ENCODE data around the gene ZWILCH.
A peak's percentile ranks its signal among the peaks of the same experiment; 100 is the strongest.

ZWILCH gene

DNA sequence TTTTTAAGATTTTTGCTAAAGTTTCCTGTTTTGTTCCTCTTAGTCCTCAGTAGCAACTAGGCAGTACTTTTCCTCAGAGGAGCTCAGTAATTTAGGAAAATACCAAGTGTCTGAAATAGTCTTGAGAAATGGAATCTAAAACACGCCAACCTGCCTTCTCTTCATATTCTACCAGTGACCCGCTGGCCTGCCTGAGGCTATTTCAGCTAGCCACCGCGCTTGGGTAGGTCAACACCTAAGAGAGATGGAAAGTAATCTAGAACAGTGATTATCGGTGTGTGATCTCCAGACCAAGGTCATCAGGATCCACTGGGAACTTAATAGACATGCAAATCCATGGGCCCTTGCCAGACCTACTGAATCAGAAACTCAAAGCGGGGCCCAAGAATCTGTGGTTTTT is 53.1 kb downstream of the ZWILCH start:
- DNase-seq, result no peak

DNA sequence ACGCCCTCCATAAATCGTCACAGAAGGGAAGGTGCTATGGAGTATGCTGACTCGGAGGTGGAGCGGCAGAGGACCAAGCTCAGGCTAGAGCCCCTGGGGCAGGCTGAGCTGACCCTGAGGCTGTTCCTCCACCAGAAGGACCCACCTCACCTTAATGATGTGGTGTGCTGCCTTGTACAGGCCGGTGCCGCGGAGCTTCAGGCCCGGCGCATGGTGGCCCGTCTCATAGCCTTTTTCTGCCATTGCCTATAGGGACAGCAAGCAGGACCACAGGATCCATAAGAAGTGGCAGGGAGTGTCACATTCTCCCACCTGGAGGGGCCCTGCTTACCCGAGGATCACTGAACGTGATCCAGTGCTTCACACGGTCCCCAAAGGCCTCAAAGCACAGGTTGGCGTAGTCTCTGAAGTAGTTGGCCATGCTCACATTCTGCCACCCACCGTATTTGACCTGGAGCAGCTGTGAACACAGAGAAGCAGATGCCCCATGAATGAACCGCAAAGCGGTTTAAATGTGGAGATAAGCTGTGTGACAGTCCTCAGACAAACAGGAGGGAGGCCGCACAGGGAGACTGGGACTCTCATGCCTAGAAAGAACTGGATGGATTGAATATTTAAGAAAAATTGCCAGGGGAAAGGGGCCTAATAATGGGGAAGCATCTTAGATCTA is 55.9 kb downstream of the ZWILCH start:
- DNase-seq, result no peak

DNA sequence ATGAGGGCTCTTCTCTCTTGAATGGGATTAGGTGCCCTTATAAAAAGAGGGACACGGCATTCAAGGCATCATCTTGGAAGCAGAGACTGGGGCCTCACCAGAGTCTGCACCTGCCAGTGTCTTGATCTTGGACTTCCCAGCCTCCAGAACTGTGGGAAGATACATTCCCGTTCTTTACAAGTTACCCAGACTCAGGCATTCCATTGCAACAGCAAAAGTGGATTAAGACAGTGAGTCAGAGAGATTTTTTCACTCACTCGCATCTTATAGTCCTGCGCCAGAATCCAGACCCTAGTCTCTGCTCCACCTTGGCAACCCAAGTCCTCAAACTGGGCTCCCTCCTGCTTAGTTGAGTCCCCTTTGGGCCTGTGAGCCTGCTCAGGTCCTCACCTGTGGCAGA is 58.0 kb downstream of the ZWILCH start:
- no peak for DNase-seq

DNA sequence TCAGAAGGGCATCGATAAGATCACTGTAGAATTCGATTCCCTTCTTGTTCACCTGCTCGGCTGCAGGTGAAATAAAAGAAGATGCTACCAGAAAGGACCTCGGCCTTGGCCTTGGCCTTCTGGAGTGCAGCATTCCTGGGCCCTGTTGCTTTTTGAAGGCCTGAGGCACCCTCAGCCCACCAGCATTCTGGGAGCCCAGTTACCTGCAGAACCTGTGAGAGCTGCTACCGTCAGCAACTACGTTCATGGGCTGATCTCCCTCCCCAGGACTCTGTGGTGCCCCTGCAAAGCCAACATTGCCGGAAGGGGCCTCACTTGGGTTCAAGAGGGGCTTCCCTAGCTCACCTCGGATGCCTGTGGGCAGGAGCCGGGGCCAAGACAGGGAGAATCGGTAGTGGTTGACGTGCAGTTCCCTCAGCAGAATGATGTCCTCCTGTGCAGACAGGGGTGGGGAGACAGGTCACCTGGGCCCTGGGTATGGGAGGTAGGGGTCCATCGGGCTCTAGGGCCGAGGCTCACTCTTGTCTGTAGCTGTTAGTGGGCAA is 58.5 kb downstream of the ZWILCH start:
- no peak for DNase-seq

DNA sequence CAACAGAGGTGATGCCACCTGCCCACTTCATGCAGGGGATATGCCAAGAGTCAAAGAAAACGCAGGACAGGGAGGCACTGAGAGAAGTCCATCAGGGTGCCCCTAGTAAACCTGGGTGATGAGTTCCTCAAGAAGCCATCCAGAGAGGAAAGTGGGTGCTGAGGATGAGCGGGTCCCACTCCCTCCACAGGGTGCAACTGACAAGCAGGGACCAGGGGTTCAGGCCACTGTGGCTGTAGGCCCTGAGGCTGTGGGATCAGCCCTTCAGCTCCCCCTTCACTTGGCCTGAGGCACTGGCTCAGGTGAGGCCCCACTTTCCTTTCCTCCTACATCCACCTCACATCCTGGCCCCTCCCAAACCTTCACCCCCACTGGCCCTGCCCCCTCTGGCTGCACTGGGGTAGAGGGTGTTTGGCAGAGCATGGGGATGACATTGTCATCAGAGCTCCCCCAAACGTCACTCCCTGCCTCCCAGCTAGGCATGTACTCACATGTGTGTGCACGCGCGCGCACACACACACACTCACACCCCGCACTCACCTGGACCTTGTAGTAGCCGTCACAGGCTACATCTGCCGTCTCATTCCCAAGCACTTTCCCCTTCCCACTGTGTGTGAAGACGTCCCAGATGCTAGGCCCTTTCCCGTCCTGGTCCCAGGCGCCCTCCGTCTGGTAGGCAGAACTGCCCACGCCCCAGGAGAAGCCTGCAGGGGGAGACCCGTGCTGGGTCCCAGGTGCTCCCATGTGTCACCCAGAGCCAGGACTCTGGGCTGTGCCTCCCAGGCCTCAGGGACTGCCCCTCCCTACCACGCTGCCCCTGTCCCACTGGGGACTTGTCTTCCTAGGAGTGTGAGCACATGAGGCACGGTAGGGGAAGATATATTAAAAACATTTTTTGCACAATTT is 59.3 kb downstream of the ZWILCH start:
- no peak for DNase-seq

DNA sequence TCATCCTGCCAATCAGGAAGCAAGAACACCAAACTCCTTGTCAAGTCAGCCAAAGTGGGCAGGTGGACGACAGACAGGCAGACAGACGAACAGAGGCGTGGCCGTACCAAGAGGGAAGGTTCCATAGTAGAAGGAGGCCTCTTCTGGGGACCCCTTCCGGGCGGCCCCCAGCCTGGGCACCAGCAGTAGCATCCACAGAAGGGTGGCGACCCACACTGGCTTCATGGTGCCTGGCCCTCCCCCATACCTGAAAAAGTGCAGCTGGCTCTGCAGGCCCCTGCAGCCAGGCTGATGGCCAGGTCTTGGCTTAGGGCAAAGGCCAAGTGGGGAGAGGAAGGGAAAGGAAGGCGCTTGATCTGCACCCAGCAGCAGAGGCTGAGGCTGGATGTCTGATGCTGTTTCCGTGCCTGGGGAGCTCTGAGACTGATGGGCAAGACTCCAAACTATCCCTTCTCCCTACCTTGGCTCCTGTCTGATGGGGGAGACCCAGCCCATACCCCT is 60.1 kb downstream of the ZWILCH start:
- no peak for DNase-seq

DNA sequence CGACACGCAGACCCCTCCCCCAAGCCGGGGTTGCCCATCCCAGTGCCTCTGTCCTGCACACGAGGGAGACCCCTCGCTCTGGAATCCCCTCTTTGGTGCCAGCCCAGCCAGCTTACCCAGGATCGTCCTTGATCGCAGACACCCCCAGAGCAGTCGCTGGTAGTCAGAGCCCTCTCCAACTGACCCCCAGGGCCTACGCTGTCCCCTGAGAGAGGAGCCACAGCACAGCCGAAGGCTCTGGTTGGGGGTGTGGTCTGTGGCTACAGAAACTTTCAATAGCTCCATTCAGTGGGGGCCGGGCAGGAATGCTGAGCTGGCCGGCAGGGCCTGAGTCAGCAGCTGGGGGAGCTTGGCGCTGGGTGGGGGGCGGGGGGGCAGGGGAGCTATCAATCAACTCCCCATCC is 60.6 kb downstream of the ZWILCH start, which contains the start of gene LCTL:
Gene LCTL (minus strand): TSS at position 258 of the 404 bp plus-strand sequence. CDS start 633 bp downstream, outside the sequence.
- no peak for DNase-seq

DNA sequence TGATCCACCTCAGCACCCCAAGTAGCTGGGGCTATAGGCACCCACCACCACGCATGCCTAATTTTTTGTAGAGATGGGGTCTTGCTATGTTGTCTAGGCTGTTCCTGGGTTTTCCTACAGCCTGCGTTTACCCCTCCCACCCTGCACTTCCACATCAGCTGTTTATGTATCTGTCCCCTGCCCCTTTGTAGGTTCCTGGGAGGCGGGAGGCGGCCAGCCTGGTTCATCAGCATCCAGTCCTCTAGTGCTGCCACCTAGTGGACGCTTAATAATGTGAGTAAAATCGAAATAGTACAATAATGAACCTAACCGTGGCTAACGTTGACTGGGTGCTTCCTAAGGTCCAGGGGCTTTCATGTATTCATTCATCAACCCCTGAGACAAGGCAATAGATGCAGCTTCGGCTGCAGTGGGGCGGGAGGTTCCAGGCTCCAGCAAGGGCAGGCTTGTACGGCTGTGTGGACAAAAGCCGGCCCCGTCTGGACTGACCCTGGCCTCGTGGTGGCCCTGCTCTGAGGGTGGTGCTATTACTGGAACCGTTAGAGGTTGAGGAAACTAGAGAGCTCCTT is 61.9 kb downstream of the ZWILCH start:
- peak; percentile 28 for DNase-seq

DNA sequence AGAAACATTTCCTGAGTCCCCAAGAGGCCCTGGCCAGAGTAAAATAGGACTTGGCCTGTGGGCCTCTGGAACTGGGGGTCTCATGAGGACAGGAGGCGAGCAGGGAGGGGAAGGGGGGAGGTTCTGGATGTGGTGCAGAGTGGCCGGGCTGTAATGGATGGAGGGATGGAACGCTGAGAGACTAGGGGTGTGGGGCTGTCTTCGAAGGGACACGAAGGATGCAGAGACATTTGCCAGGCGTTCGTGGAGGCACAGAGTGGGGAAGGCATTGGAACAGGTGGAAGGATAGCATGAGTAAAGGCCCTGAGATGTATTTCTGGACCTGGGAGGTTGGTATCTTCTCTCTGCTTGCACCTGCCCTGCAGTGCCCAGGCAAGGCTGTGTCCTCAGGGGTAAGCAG is 62.8 kb downstream of the ZWILCH start:
- no peak for DNase-seq

DNA sequence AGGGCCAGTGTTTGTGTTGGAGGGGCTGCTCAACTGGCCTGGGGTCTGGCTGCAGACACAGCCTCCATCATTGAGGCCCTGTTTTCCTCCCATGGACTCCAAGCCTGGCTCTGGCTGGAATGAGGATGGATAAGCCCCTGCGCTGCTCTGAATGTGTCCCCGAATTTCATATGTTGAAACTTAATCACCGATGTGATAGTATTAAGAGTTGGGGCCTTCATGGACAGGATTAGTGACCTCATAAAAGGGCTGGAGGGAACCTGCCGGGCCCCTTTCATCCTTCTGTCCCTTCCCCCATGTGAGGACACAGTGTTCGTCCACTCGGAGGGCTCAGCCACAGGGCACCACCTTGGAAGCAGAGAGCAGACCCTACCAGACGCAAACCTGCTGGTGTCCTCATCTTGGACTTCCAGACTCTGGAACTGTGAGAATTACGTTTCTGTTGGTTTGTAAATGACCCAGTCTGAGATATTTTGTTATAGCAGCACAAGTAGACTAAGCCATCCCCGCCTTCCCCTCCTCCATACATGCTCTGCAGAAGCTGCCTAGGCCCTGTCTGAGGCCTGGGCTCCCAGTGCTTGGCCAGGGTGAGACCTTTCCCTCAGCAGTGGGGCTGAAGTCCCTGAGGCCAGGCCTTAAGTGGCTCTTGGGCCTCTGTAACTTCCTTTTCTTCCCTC is 64.5 kb downstream of the ZWILCH start:
- DNase-seq, result no peak

DNA sequence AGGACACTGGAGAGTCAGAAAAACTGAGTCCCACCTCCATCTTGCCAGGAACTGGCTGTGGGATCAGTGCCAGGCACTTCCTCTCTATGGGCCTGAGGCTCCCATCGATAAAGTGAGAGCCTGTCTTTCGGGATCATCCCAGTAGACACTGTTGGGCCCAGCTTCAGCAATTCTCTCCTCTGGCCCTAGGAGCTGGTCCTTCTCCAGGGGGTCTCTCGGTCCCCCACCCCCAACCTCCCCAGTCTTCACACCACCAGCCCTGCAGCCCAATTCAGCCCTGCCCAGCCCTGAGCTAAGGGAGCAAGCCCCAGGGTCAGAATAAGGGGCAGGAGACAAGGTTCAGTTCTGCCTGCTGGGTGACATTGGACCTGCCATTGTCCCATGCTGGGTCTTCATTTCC is 65.2 kb downstream of the ZWILCH start:
- DNase-seq, result no peak

DNA sequence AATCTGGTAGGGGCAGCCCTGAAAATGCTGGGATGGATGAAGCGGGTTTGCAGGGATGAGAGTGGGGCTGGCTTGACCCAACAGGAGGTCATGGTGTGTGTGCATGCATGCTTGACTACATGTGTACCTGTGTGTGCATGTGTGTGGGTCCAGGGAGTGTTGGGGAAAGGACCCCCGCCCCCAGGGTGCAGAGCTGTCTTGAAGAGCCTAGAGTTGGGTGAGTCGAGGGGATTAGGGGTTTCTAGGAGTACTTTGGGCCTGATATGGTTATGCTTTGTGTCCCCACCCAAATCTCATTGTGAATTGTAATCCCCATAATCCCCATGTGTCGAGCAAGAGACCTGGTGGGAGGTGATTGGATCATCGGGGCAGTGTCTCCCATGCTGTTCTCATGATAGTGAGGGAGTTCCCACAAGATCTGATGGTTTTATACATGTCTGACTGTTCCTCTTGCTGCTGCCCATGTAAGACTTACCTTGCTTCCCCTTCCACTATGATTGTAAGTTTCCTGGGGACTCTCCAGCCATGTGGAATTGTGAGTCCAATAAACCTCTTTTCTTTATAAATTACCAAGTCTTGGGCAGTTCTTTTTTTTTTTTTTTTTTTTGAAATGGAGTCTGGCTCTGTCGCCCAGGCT is 65.8 kb downstream of the ZWILCH start:
- no peak for DNase-seq

DNA sequence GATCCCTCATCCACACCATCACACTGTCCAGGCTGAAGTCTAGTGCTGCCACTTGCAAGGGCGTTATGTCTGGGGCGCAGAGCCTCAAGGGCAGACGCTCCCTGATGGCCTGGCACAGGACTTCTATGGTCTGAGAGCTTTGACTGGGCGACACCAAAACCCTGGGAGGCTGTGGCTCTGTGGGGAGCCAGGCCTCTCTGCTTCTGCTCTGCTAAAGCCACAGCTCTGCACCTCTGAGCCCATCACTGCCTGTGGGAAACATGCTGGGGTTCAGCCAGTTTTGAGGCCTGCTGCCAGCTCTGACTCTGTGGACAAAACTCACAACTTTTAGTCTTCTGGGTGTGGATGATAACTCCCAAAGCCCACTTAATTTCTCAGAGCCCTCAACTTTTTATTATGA is 67.0 kb downstream of the ZWILCH start:
- no peak for DNase-seq

DNA sequence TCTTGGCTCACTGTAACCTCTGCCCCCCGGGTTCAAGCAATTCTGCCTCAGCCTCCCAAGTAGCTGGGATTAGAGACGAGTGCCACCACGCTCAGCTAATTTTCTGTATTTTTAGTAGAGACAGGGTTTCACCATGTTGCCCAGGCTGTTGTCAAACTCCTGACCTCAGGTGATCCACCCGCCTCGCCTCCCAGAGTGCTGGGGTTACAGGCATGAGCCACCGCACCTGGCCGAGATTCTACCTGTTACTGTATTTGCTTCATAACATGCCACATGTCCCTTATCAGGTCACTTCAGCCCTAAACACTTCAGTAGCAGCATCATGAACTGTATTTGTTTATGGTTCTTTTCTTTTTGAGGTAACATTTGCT is 68.2 kb downstream of the ZWILCH start:
- no peak for DNase-seq

DNA sequence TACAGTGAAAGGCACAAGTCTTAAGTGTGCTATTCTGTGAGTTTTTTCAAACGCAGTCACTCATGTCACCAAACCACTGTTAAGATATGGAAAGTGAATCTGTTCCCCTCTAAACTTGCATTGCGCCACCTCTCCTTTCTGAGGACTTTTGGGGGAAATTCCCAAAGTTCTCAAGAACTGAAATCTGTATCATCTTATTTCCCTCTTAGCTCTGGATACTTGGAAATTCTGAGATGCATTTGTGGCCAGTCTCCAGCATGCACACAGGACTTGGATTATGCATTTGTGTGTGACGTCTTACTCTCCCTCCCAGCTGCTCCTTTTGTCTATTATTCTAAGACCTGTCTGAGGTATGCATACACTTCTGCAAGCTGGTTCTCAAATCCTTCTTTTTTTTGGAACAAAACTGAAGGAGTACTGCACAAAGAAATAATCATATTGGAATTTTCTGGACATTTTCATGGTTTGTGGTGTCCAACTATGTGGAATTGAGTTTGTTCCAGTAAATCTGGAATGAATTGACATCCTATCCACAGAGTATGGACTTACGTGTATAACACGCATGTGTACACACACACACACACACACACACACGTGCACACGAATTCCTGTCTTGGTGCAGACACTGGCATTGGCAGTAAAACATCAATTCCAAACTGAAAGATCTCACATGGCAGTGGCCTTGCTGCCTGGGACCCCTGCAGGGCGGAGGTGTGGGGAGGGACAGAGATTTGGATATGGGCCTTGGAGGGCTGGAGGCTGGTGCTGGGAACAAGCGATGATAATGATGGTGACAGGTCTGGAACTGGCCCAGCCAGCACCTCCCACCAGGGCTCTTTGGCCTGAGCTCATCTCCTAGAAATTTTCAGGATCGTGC is 68.8 kb downstream of the ZWILCH start:
- no peak for DNase-seq

DNA sequence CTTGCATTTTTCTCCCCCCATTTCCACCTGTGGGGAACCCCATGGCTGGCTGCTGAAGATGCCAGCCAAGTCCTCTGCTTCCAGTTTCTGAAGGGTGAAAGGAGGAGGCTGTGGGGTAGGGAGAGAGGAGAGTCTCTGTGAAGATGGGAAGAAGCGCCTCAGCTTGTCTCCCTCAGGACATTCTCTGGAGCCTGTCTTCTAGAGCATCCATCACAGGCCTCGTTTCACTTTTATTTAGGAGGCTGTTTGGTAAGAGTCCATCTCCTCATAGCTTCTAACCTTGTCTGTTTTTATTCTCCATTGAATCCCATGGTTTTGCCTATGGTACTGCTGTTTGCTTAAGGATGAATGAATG is 69.4 kb downstream of the ZWILCH start:
- no peak for DNase-seq

DNA sequence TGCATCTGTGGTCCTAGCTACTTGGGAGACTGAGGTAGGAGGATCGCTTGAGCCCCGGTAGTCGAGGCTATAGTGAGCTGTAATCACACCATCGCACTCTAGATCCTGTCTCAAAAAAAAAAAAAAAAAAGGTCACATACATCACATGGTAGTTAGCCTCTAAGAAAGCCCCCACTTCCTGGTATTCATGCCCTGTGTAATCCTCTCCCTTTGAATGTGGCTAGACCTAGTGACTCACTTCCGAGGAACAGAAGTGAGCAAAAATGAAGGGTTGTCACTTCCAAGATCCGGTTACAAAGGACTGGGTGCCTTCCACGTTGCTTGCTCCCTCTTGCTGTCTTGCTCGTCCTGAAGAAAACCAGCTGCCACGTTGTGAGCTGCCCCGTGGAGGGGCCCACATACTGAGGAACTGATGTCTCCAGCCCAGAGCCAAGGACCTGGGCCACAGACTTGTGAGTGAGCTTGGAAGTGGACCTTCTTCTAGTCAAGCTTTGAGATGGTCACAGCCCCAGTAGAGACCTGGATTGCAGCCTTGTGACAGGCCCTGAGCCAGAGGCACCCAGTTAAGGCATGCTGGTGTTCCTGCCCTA is 73.3 kb downstream of the ZWILCH start:
- no peak for DNase-seq

DNA sequence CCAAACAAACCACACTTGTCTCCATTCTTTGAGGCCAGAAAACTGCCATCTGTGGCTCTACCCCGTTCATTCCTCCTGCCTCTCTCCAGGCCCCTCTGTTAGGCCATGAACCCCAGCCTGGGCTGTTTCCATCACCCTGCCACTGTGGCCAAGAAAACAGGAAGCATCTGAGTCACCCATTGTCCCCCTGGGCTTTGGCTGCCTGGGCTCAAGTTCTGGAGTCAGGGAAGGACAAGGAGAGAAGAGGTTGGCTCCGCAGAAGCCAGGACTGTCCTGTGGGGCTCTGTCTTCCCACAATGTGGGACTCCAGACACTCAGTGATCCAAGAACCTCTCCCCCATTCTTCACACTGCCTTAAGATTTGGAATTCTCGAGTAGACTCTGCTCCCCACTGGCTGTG is 75.5 kb downstream of the ZWILCH start:
- DNase-seq, result no peak

DNA sequence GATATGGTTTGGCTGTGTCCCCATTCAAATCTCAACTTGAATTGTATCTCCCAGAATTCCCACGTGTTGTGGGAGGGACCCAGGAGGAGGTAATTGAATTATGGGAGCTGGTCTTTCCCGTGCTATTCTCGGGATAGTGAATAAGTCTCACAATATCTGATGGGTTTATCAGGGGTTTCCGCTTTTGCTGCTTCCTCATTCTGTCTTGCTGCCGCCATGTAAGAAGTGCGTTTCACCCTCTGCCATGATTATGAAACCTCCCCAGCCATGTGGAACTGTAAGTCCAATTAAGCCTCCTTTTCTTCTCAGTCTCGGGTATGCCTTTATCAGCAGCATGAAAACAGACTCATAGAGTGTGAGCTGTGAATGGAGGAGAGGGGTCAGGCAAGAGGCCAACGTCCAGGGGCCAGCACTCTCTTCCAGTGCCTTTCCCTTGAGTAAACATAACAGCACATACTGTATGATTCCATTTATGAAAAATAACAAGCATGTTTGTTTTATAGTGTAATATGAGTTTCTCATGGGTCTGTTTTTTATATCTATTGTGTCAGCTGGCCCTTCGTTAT is 76.9 kb downstream of the ZWILCH start:
- DNase-seq, result no peak

DNA sequence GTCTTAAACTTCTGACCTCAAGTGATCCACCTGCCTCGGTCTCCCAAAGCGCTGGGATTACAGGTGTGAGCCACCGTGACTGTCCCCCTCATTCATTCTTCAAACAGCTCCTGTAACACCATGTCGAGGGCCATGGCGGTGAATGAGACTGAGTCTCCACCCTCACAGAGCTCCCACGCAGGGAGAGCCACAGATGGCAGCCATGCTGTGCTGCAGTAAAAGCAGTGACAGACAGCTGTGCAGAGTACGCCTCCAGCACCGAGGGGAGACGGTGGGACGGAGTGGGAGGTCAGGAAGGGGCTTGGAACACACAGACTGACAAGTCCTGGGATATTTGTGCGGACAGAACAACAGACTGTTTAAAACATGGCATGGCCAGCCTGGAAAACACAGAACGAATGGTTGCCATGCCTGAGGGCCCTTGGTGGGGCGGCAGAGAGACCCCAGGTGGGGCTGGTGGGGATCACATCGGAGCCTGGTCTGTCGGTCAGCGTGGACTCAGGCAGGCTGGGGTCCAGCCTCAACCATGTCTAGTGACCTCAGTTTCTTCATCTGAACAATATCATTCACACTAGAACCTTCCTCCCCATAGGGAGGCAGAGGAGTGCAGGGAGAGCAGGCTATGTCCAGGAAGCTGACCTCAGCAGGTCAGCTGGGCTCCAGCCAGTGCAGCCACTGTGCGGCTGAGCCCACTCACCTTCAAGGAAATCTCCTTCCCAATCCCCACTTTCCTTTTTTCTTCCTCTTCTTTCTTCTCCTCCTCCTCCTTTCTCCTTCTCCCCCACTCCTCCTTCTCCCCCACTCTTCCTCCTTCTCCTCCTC is 81.2 kb downstream of the ZWILCH start:
- DNase-seq, result no peak

All from DMS79 treated with DMSO at 0.1 percent for 48 hours (cell line).